RWPE2 (cell line): ENCODE results near the gene TMEM79.
A peak's percentile ranks its signal among the peaks of the same experiment; 100 is the strongest.
"Not testable (repeated sequence)": the region's sequence is repeated elsewhere in the genome, so short reads cannot be mapped to it uniquely, and the experiment has no call there.

ENCODE experiments used
- ATAC-seq: fragments of 200-7000 bp; cut with Tn5 transposase; 3 replicates; pipeline ENCODE4 v1.9.1; 2021; ENCODE audit warnings: low read depth
- DNase-seq: peaks from one replicate; pipeline ENCODE4 v3.0.0-alpha.2; 2020; ENCODE audit warnings: low spot score
- H3K27ac ChIP-seq: fragments of 450-650 bp; 2 replicates; pipeline ENCODE4 v1.5.1; 2017; ENCODE audit warnings: mild to moderate bottlenecking; ENCODE audit not compliant: poor library complexity, severe bottlenecking
- H3K27me3 ChIP-seq: fragments of 250-450 bp; sonication (Bioruptor Pico); 2 replicates; pipeline ENCODE4 v1.5.1; 2021; ENCODE audit warnings: mild to moderate bottlenecking, moderate library complexity; ENCODE audit not compliant: insufficient read depth, poor library complexity, severe bottlenecking
- H3K36me3 ChIP-seq: fragments of 250-450 bp; sonication (Bioruptor Pico); 2 replicates; pipeline ENCODE4 v1.5.1; 2020; ENCODE audit warnings: low read depth, mild to moderate bottlenecking, moderate library complexity
- H3K4me1 ChIP-seq: fragments of 250-450 bp; sonication (Bioruptor Pico); 2 replicates; pipeline ENCODE4 v1.5.1; 2021; ENCODE audit warnings: mild to moderate bottlenecking, moderate library complexity; ENCODE audit not compliant: insufficient read depth, poor library complexity, severe bottlenecking
- H3K4me3 ChIP-seq: fragments of 250-450 bp; sonication (Bioruptor Pico); 2 replicates; pipeline ENCODE4 v1.5.1; 2021; ENCODE audit warnings: mild to moderate bottlenecking, moderate library complexity; ENCODE audit not compliant: severe bottlenecking
- H3K9me3 ChIP-seq: fragments of 250-450 bp; sonication (Bioruptor Pico); 2 replicates; pipeline ENCODE4 v1.5.1; 2021; ENCODE audit warnings: mild to moderate bottlenecking, moderate library complexity; ENCODE audit not compliant: severe bottlenecking
- TF ChIP-seq, protein P1 (sequence below): fragments of 450-650 bp; IDR thresholded peaks from one replicate; pipeline ENCODE4 v1.5.1; 2017; ENCODE audit warnings: mild to moderate bottlenecking, moderate library complexity; ENCODE audit not compliant: poor library complexity, severe bottlenecking

TMEM79 gene

DNA sequence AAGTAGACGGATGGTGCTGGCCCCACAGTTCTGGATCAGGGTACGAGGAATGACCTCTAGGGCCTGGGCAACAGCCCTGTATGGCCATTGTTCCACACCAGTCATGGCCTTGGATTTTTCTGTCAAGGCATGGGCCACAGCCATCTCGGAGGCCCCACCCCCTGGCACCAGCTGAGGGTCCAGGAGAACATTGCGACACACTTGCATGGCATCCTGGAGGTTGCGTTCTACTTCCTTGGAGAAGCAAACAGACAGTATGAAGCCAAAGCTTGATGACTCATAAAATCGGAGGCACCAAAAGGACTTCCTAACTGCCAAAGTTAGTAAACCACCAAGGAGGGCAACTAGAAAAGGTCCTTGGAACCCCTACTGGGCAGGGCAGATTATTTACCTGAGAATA is 26.8 kb downstream of the TMEM79 start:
- Histone ChIP-seq H3K36me3 (peaks cover 85% of the 10 kb centered on the region), H3K4me1 (no peaks in the 10 kb centered on the region), H3K9me3 (no peaks in the 10 kb centered on the region), H3K27me3 (no peaks in the 10 kb centered on the region), H3K4me3 (no peak overlapping the region), H3K27ac (no peak overlapping the region)
- TF ChIP-seq, protein P1, sequence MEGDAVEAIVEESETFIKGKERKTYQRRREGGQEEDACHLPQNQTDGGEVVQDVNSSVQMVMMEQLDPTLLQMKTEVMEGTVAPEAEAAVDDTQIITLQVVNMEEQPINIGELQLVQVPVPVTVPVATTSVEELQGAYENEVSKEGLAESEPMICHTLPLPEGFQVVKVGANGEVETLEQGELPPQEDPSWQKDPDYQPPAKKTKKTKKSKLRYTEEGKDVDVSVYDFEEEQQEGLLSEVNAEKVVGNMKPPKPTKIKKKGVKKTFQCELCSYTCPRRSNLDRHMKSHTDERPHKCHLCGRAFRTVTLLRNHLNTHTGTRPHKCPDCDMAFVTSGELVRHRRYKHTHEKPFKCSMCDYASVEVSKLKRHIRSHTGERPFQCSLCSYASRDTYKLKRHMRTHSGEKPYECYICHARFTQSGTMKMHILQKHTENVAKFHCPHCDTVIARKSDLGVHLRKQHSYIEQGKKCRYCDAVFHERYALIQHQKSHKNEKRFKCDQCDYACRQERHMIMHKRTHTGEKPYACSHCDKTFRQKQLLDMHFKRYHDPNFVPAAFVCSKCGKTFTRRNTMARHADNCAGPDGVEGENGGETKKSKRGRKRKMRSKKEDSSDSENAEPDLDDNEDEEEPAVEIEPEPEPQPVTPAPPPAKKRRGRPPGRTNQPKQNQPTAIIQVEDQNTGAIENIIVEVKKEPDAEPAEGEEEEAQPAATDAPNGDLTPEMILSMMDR = no peak
- DNase-seq (no peak), ATAC-seq (0 out of 3 replicates have a peak, but pooled peaks have one; percentile 14)

DNA sequence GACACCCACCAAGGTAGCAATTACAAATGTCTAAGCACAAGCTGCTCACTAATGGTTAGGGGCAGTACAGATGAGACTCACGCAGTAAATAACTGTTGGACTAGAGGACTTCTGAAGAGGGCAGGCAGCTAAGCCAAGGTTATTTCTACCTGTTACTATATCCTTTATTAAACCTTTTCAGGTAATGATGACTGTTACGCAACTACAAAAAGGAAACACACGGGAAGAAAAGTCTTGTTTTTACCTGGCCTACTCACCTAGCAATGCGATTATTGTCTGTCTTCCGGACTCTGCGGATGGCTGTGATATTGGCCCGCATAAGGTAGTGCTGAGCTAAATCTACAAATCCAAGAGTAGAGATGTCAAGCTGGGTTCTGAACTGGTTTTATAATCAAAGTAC is 32.8 kb downstream of the TMEM79 start:
- no peak for DNase-seq
- H3K27me3 ChIP-seq = no peaks in the 10 kb centered on the region
- no peaks in the 10 kb centered on the region for H3K4me1 ChIP-seq
- TF ChIP-seq, protein P1 = no peak
- H3K36me3 ChIP-seq = peaks cover 98% of the 10 kb centered on the region
- no peak overlapping the region for H3K4me3 ChIP-seq
- no peak for ATAC-seq
- H3K9me3 ChIP-seq = no peaks in the 10 kb centered on the region
- H3K27ac ChIP-seq = no peak overlapping the region

DNA sequence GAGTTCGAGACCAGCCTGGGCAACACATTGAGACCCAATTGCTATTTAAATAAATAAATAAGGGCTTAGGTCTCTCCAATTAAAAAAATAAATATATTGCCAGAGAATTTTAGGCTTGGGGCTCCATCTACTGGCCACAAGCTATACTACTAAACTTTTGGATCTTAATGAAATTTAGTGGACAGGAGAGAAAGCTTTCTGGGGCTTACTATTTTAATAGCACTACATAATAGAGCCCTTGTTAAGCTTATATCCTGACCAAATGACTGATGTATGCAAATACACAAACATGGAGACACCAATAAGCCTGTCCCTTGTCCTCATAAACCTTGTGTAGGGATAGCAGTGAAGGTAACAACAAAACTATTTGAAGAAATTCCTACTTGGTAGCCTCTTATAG is 35.5 kb downstream of the TMEM79 start:
- Histone ChIP-seq H3K36me3 (peaks cover 98% of the 10 kb centered on the region), H3K27me3 (no peaks in the 10 kb centered on the region), H3K4me1 (no peaks in the 10 kb centered on the region), H3K27ac (no peak overlapping the region), H3K9me3 (no peaks in the 10 kb centered on the region), H3K4me3 (no peak overlapping the region)
- no peak for ATAC-seq
- no peak for DNase-seq
- TF ChIP-seq, protein P1 = peak; percentile 79

DNA sequence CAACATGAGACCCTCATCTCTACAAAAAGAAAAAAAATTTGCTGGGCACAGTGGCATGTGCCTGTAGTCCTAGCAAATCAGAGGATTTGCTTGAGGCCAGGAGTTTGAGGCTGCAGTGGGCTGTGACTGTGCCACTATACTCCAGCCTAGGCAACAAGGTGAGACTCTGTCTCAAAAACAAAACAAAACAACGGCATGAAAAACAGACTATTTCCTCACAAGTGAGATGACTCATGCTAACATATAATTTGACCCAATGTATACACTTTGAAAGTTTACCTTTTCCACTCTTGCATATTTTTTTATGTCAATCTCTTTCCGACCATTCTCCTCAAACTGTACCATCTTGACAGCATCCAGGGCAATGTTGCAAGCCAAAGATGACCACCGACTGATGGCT is 36.4 kb downstream of the TMEM79 start:
- H3K27ac ChIP-seq = no peak overlapping the region

DNA sequence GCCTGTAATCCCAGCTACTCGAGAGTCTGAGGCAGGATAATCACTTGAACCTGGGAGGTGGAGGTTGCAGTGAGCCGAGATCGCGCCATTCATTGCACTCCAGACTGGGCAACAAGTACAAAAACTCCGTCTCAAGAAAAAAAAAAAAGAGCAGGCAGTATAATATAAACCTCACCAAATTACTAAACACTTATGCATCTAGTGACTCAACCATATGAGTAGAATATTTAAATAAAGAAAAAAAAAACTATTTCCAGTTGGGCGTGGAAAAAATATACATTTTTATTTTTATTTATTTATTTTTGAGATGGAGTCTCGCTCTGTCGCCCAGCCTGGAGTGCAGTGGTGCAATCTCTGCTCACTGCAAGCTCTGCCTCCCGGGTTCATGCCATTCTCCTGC is 39.1 kb downstream of the TMEM79 start:
- peaks cover 88% of the 10 kb centered on the region for H3K36me3 ChIP-seq
- not testable (repeated sequence) for H3K27me3 ChIP-seq, DNase-seq, H3K4me3 ChIP-seq, H3K9me3 ChIP-seq, H3K4me1 ChIP-seq, ATAC-seq, H3K27ac ChIP-seq

More for the DNA sequence above, 36.4 kb downstream of the TMEM79 start:
- ATAC-seq = no peak
- TF ChIP-seq, protein P1 = no peak
- Histone ChIP-seq H3K27me3 (no peaks in the 10 kb centered on the region), H3K4me3 (no peak overlapping the region), H3K9me3 (no peaks in the 10 kb centered on the region), H3K4me1 (no peaks in the 10 kb centered on the region), H3K36me3 (peaks cover 98% of the 10 kb centered on the region)
- no peak for DNase-seq
